WTC11 (cell line): Measurements from ENCODE around the gene GRIFIN. TPM values are rescaled to one million over a fixed set of nuclear protein-coding genes. Genes with fewer than 3 reads are reported as not detected.
A peak's percentile ranks its signal among the peaks of the same experiment; 100 is the strongest.

Experiments used
- ATAC-seq: fragments of 200-7000 bp; cut with Tn5 transposase; 2 replicates; pipeline ENCODE4 v1.10.0; 2021; ENCODE audit warnings: mild to moderate bottlenecking, moderate library complexity
- CTCF ChIA-PET: fragments of 300-600 bp; sonication (Branson Sonifier 250); formaldehyde crosslinking; loops from one replicate; lab custom pipeline; 2021; ENCODE audit warnings: antibody characterized with exemption; lab: Charles Lee
- POLR2A ChIA-PET: fragments of 350-600 bp; sonication (Branson Sonifier 250); formaldehyde crosslinking; loops from one replicate; lab custom pipeline; 2021; ENCODE audit warnings: antibody characterized with exemption; lab: Charles Lee
- DNase-seq: peaks from one replicate; pipeline ENCODE4 v3.0.0; 2021; ENCODE audit warnings: low spot score
- H3K27ac Mint-ChIP-seq: 2 replicates; pipeline ENCODE4 v1.8.0; 2021; ENCODE audit warnings: mixed read lengths
- H3K27me3 Mint-ChIP-seq: 2 replicates; pipeline ENCODE4 v1.8.0; 2021; ENCODE audit warnings: low read depth, mild to moderate bottlenecking, moderate library complexity, mixed read lengths
- H3K36me3 Mint-ChIP-seq: 2 replicates; pipeline ENCODE4 v1.8.0; 2021; ENCODE audit warnings: mixed read lengths
- H3K4me1 Mint-ChIP-seq: 2 replicates; pipeline ENCODE4 v1.8.0; 2022; ENCODE audit warnings: mixed read lengths
- H3K4me3 Mint-ChIP-seq: 2 replicates; pipeline ENCODE4 v1.8.0; 2021; ENCODE audit warnings: mild to moderate bottlenecking, moderate library complexity, mixed read lengths
- H3K9me3 Mint-ChIP-seq: 2 replicates; pipeline ENCODE4 v1.8.0; 2021; ENCODE audit warnings: mixed read lengths
- AFF4 ChIP-seq: sonication (generic); formaldehyde crosslinking; IDR thresholded peaks from 2 replicates; pipeline ENCODE4 v1.8.1; 2023; ENCODE audit warnings: mild to moderate bottlenecking, missing genetic modification reagents, borderline replicate concordance
- ERG ChIP-seq: fragments of 250-450 bp; sonication (Bioruptor Pico); IDR thresholded peaks from 2 replicates; pipeline ENCODE4 v1.8.0; 2021; ENCODE audit warnings: mild to moderate bottlenecking
- GRHL2 ChIP-seq: fragments of 250-450 bp; sonication (Bioruptor Pico); IDR thresholded peaks from 2 replicates; pipeline ENCODE4 v1.8.0; 2022; ENCODE audit warnings: mild to moderate bottlenecking, moderate library complexity; ENCODE audit not compliant: insufficient replicate concordance, severe bottlenecking
- GTF2I ChIP-seq: fragments of 250-450 bp; sonication (Bioruptor Pico); conservative IDR thresholded peaks from 2 replicates; pipeline ENCODE4 v1.4.0; 2021; ENCODE audit warnings: mild to moderate bottlenecking
- USF1 ChIP-seq: sonication (generic); formaldehyde crosslinking; IDR thresholded peaks from 2 replicates; pipeline ENCODE4 v1.8.0; 2022; ENCODE audit warnings: mild to moderate bottlenecking, missing genetic modification reagents
- ZBTB21 ChIP-seq: sonication (generic); formaldehyde crosslinking; IDR thresholded peaks from 2 replicates; pipeline ENCODE4 v1.8.1; 2023; ENCODE audit warnings: mild to moderate bottlenecking, missing genetic modification reagents, borderline replicate concordance
- ZNF425 ChIP-seq: fragments of 250-450 bp; sonication (Bioruptor Pico); conservative IDR thresholded peaks from 2 replicates; pipeline ENCODE4 v1.9.0; 2021; ENCODE audit warnings: mild to moderate bottlenecking
- total RNA-seq: library from RNA; stranded (reverse); gene quantifications from 3 replicates; pipeline ENCODE4 v1.2.3, GENCODE V29; 2021

The GRIFIN gene
- total RNA-seq, 1 experiment from 2014 or later: not detected

GRCh38 chr7:2451171-2452073 lies 24.8 kb downstream of the GRIFIN start (continued):
- peak; percentile 45; the same call in 1 of the 2 replicates for TF ChIP-seq AFF4

- ATAC-seq: no peak
- no peak for DNase-seq
- POLR2A ChIA-PET: interaction anchor here (0.6 to 1.3 kb wide), 4 partner anchors 19 to 181 kb away, joined by 3 to 15 read pairs (median 3); no protein-coding TSS in a partner anchor
- Mint-ChIP-seq H3K36me3 (no peaks in the 10 kb centered on the region), H3K9me3 (no peaks in the 10 kb centered on the region), H3K4me3 (no peak overlapping the region), H3K27me3 (no peaks in the 10 kb centered on the region), H3K4me1 (peaks cover 4% of the 10 kb centered on the region), H3K27ac (no peak overlapping the region)
- CTCF ChIA-PET: interaction anchor here (0.6 to 7.2 kb wide), 48 partner anchors 8 to 268 kb away, joined by 3 to 288 read pairs (median 8); partner anchors contain the start of genes BRAT1, IQCE and TTYH3
- TF ChIP-seq ZBTB21 (CRISPR knock-in tag) (no peak), GRHL2 (CRISPR knock-in tag) (no peak), USF1 (CRISPR knock-in tag) (no peak)
Measured at GRCh38 chr7:2450198-2451107, 25.7 kb downstream of the GRIFIN start.

GRCh38 chr7:2446676-2447075 lies 29.5 kb downstream of the GRIFIN start:
- TF ChIP-seq ERG (CRISPR knock-in tag): no peak
- TF ChIP-seq USF1 (CRISPR knock-in tag): no peak
- TF ChIP-seq ZNF425 (CRISPR knock-in tag): no peak
- no peak for TF ChIP-seq GTF2I (CRISPR knock-in tag)
- DNase-seq (no peak), ATAC-seq (no peak)
- POLR2A ChIA-PET: no interaction called here
- H3K4me1 Mint-ChIP-seq: no peaks in the 10 kb centered on the region
- peaks cover 3% of the 10 kb centered on the region; the same call in 1 of the 2 replicates for H3K9me3 Mint-ChIP-seq
- H3K27ac Mint-ChIP-seq: no peak overlapping the region
- no peaks in the 10 kb centered on the region for H3K27me3 Mint-ChIP-seq
- CTCF ChIA-PET: interaction anchor here (1.2 kb wide), 1 partner anchor 15 kb away, joined by 8 read pairs; no protein-coding TSS in a partner anchor
- peaks cover 5% of the 10 kb centered on the region for H3K36me3 Mint-ChIP-seq
- no peak overlapping the region for H3K4me3 Mint-ChIP-seq
